Lower lobe of right lung (tissue), 2 donors: ENCODE data around the gene RAB14. TPM values are rescaled to one million over a fixed set of nuclear protein-coding genes. Genes with fewer than 3 reads are reported as not detected.

Experiments used
- ATAC-seq, 2 donors: fragments of 200-7000 bp; cut with Tn5 transposase; one replicate each; pipeline ENCODE4 v1.9.1; 2020 to 2022; ENCODE audit warnings: mild to moderate bottlenecking in 2 of 2, moderate library complexity in 2 of 2
- DNase-seq: peaks from one replicate; pipeline ENCODE4 v3.0.0-alpha.2; 2020
- H3K27ac ChIP-seq: fragments of 200-600 bp; one replicate; pipeline ENCODE4 v1.8.0; 2022
- H3K27me3 ChIP-seq: fragments of 200-600 bp; one replicate; pipeline ENCODE4 v1.8.0; 2022; ENCODE audit warnings: low read depth
- H3K36me3 ChIP-seq: fragments of 200-600 bp; one replicate; pipeline ENCODE4 v1.8.0; 2022; ENCODE audit warnings: mild to moderate bottlenecking
- H3K4me1 ChIP-seq: fragments of 200-600 bp; one replicate; pipeline ENCODE4 v1.8.0; 2022
- H3K4me3 ChIP-seq: fragments of 200-600 bp; one replicate; pipeline ENCODE4 v1.8.0; 2022; ENCODE audit warnings: mild to moderate bottlenecking
- H3K9me3 ChIP-seq: fragments of 200-600 bp; one replicate; pipeline ENCODE4 v1.8.0; 2022
- intact Hi-C: fragments of 100-400 bp; cut with DNase I; formaldehyde crosslinking; loops from one replicate; pipeline ENCODE4 v1.11.0; 2022
- total RNA-seq: library from RNA; stranded (reverse); fragmentation: NEBNext Ultra II Directional; extraction: Animal tissue kit (Norgen Biotek cat#: 25700); gene quantifications from one replicate; pipeline ENCODE4 v1.2.1, GENCODE V29; 2021
- TF ChIP-seq, protein P1 (sequence below): fragments of 200-600 bp; IDR thresholded peaks from one replicate; pipeline ENCODE4 v1.8.0; 2022; ENCODE audit warnings: antibody characterized with exemption, mild to moderate bottlenecking
- donor health status: DM: no; HTN: yes; CAD: no; lungs with severe emphysema.

Gene RAB14
- total RNA-seq, 1 donor from 2014 or later = 101 TPM

GRCh38 chr9:121233906-121234831 is 32.5 kb upstream of the RAB14 start:
- H3K27ac ChIP-seq = no peak overlapping the region
- TF ChIP-seq, protein P1, sequence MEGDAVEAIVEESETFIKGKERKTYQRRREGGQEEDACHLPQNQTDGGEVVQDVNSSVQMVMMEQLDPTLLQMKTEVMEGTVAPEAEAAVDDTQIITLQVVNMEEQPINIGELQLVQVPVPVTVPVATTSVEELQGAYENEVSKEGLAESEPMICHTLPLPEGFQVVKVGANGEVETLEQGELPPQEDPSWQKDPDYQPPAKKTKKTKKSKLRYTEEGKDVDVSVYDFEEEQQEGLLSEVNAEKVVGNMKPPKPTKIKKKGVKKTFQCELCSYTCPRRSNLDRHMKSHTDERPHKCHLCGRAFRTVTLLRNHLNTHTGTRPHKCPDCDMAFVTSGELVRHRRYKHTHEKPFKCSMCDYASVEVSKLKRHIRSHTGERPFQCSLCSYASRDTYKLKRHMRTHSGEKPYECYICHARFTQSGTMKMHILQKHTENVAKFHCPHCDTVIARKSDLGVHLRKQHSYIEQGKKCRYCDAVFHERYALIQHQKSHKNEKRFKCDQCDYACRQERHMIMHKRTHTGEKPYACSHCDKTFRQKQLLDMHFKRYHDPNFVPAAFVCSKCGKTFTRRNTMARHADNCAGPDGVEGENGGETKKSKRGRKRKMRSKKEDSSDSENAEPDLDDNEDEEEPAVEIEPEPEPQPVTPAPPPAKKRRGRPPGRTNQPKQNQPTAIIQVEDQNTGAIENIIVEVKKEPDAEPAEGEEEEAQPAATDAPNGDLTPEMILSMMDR = no peak
- no peaks in the 10 kb centered on the region for H3K27me3 ChIP-seq
- peaks cover 14% of the 10 kb centered on the region for H3K36me3 ChIP-seq
- intact Hi-C loops = no loop called here
- H3K4me1 ChIP-seq = no peaks in the 10 kb centered on the region
- no peaks in the 10 kb centered on the region for H3K9me3 ChIP-seq
- ATAC-seq (no peak), DNase-seq (no peak)
- H3K4me3 ChIP-seq = no peak overlapping the region

DNA sequence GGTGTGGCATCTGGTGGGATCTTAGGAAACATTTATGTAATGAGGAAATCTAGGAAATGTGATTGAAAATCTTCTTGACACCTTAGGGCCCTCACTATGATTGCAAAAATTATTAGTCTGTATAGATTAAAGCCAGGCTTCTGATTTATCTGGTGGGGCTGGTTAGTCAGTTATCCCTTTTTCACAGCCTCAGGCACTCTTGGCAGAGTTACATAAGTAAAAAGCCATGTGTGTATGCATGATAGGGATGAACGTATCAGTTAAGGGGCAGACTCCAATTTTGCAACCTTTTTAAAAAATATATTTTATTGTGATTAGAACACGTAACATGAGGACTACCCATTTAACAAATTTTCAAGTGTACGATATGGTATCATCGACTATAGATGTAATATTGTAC is 30.6 kb upstream of the RAB14 start:
- intact Hi-C loops = no loop called here
- no peaks in the 10 kb centered on the region for H3K9me3 ChIP-seq

GRCh38 chr9:121230256-121230655 is 28.6 kb upstream of the RAB14 start:
- no peak for DNase-seq
- no peak overlapping the region for H3K27ac ChIP-seq
- H3K36me3 ChIP-seq = peaks cover 14% of the 10 kb centered on the region
- intact Hi-C loops = no loop called here
- TF ChIP-seq, protein P1 = no peak
- H3K27me3 ChIP-seq = no peaks in the 10 kb centered on the region
- H3K9me3 ChIP-seq = no peaks in the 10 kb centered on the region
- no peaks in the 10 kb centered on the region for H3K4me1 ChIP-seq
- no peak overlapping the region for H3K4me3 ChIP-seq
- ATAC-seq = no peak

More for the DNA sequence above, 30.6 kb upstream of the RAB14 start:
- Histone ChIP-seq H3K4me1 (no peaks in the 10 kb centered on the region), H3K4me3 (no peak overlapping the region), H3K27me3 (no peaks in the 10 kb centered on the region), H3K36me3 (peaks cover 14% of the 10 kb centered on the region), H3K27ac (no peak overlapping the region)
- ATAC-seq (no peak), DNase-seq (no peak)
- TF ChIP-seq, protein P1 = no peak

- no peak for ATAC-seq
- peaks cover 14% of the 10 kb centered on the region for H3K36me3 ChIP-seq
- H3K27ac ChIP-seq = no peak overlapping the region
- H3K9me3 ChIP-seq = no peaks in the 10 kb centered on the region
- H3K4me1 ChIP-seq = no peaks in the 10 kb centered on the region
- H3K27me3 ChIP-seq = no peaks in the 10 kb centered on the region
- no peak overlapping the region for H3K4me3 ChIP-seq
- intact Hi-C loops = no loop called here
- DNase-seq = no peak
- TF ChIP-seq, protein P1 = no peak
These were observed 26.2 kb upstream of the RAB14 start for GRCh38 chr9:121227862-121228261.

DNA sequence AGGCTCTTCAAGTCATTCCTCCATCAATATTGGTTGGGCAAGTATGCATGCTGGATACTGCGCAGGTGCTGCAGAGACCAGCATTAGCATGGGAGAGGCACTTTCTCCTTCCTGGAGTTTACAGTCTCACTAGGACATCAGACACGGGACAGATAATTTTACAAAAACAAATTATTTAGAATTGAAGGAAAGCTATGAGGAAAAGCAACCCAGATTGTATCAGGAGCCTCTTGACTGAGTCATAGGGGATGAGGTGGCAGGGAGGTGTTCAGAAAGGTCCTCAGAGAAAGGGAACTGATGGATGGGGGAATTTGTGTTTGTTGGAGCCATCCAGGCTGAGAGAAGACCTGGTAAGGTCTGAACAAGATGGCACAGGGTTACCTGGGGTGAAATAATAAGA is 24.5 kb upstream of the RAB14 start:
- H3K9me3 ChIP-seq = no peaks in the 10 kb centered on the region
- DNase-seq (no peak), ATAC-seq (no peak)
- peaks cover 3% of the 10 kb centered on the region for H3K36me3 ChIP-seq
- H3K4me3 ChIP-seq = no peak overlapping the region
- H3K4me1 ChIP-seq = peaks cover 4% of the 10 kb centered on the region
- H3K27ac ChIP-seq = no peak overlapping the region
- intact Hi-C loops = no loop called here
- no peaks in the 10 kb centered on the region for H3K27me3 ChIP-seq
- TF ChIP-seq, protein P1 = no peak
